ENCODE results near the gene GP9.

GP9 gene

DNA sequence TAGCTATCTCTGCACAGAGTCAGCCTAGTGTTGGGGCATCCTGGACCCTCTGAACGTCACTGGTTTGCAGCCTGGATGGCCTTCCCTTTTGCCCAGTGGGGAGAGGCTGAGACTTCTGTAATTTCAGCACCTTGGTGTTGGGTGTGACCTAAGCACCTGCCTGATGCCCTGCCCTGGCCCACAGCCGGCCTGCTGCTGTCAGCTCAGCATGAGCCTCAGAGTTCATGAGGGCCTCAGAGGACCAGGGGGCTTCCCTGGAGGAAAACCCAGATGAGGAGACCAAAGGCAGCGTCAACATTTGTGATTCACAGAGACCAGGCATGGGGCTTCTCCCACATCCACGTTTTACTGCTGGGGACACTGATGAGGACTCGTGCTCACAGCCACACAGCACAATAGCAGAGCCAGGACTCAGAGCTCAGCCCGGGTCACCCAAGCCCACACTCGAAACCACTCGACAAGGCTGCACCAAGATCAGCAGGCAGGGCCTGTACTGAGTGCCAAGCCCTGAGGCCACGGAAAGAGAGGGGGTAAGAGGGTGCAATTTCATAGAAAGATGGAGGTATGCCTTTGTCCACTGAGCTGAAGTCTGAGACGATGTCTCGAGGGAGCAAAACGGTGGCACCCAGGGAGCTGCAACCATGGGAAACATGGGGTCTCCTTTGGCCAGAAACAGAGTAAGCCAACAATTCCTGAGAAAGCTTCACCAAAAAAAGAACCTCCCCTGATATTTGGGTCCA is 9.9 kb upstream of the GP9 start:
- no peak overlapping the region for H3K27ac ChIP-seq
- peaks cover 4% of the 10 kb centered on the region; the same call in 1 of the 2 replicates for H3K9me3 ChIP-seq (ENCODE audit: low read depth, low read length)
- TF ChIP-seq EZH2 (IDR thresholded peaks at IDR 0.05) (no peak), POLR2AphosphoS5 (IDR thresholded peaks at IDR 0.05; ENCODE audit: borderline replicate concordance, low read depth, low read length) (no peak), FOXP2 (optimal IDR thresholded peaks at IDR 0.05; ENCODE audit: control extremely low read depth, extremely low read length, insufficient read depth) (no peak)
- H3K36me3 ChIP-seq (ENCODE audit: insufficient read depth, low read length): no peaks in the 10 kb centered on the region
- no peak overlapping the region for H3K4me3 ChIP-seq
- DNase-seq (ENCODE audit: low read depth, low spot score): no peak
- H3K9ac ChIP-seq (ENCODE audit: insufficient read length): no peak overlapping the region

DNA sequence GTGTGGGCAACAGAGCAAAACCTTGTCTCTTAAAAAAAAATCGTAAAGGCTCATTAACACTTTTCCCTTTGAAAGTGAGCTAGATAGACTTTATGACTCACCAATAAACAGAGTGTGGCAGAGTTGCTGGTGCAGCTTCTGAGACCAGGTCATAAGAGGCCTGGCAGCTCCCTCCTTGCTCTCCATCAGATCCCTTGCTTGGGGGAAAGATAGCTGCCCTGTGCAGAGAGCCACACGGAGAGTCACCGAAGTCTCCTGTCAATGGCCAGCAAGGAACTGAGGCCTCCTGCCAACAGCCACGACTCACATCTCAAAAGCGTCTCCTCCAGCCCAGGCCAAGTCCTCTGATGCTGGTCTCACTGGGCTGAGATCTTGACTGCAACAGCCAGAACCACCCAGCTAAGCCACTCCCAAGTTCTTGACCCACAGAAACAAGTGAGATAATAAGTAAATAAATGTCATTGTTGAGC is 8.7 kb upstream of the GP9 start:
- no peak for TF ChIP-seq FOXP2 (optimal IDR thresholded peaks at IDR 0.05; ENCODE audit: control extremely low read depth, extremely low read length, insufficient read depth)
- no peak for TF ChIP-seq POLR2AphosphoS5 (IDR thresholded peaks at IDR 0.05; ENCODE audit: borderline replicate concordance, low read depth, low read length)
- TF ChIP-seq EZH2 (IDR thresholded peaks at IDR 0.05): no peak
- DNase-seq (ENCODE audit: low read depth, low spot score): no peak
- Histone ChIP-seq H3K9ac (ENCODE audit: insufficient read length) (no peak overlapping the region), H3K36me3 (ENCODE audit: insufficient read depth, low read length) (no peaks in the 10 kb centered on the region), H3K4me3 (no peak overlapping the region), H3K27ac (no peak overlapping the region), H3K9me3 (ENCODE audit: low read depth, low read length) (peaks cover 4% of the 10 kb centered on the region; the same call in 1 of the 2 replicates)

DNA sequence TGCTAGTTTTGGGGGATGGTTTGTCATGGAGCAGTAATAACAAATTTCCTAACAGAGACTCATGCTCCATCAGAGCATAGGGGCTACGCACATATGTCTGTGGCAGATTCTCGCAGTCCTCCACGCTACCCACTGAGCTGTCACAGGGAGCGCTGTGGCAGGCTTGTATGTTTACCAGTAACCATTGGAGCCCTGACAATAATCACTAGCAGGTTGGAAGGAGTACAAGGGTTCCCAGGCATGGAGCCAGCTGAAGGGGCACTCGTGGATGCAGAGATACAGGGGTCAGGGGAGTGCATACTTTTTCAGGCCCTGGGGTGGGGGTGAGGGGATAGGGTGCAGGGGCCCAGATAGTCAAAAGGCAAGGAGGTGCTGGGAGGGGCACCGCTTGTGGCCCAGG is 7.9 kb upstream of the GP9 start:
- no peak for DNase-seq (ENCODE audit: low read depth, low spot score)
- Histone ChIP-seq H3K4me3 (no peak overlapping the region), H3K9me3 (ENCODE audit: low read depth, low read length) (peaks cover 4% of the 10 kb centered on the region; the same call in 1 of the 2 replicates), H3K36me3 (ENCODE audit: insufficient read depth, low read length) (no peaks in the 10 kb centered on the region), H3K27ac (no peak overlapping the region), H3K9ac (ENCODE audit: insufficient read length) (no peak overlapping the region)
- TF ChIP-seq POLR2AphosphoS5 (IDR thresholded peaks at IDR 0.05; ENCODE audit: borderline replicate concordance, low read depth, low read length): no peak
- no peak for TF ChIP-seq FOXP2 (optimal IDR thresholded peaks at IDR 0.05; ENCODE audit: control extremely low read depth, extremely low read length, insufficient read depth)
- TF ChIP-seq EZH2 (IDR thresholded peaks at IDR 0.05): no peak

DNA sequence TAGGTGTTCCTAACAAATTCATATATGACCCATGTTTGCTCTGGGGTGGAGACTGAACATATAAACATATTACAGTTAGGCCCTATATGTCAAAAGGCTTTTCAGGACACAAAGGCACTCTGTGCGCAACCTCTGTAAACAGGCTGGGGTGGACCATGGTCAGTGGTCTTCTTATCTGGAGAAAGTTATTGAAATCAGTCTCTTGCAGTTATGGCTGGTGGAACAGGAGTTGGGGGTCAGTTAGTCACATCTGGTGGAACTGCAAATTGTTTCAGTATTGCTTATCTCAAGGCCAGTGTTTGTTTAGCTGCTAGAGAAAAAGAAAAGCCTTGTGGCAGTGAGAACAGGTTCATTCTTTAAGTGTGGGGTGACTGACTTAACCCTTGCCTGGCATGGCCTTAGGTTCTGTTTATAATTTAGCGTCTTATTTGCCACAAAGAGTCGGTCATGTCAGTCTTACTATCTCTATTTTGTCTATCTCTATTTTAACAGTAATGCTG is 5.9 kb upstream of the GP9 start:
- TF ChIP-seq FOXP2 (optimal IDR thresholded peaks at IDR 0.05; ENCODE audit: control extremely low read depth, extremely low read length, insufficient read depth) (no peak), EZH2 (IDR thresholded peaks at IDR 0.05) (no peak), POLR2AphosphoS5 (IDR thresholded peaks at IDR 0.05; ENCODE audit: borderline replicate concordance, low read depth, low read length) (no peak)
- H3K9me3 ChIP-seq (ENCODE audit: low read depth, low read length): no peaks in the 10 kb centered on the region
- H3K27ac ChIP-seq: no peak overlapping the region
- H3K9ac ChIP-seq (ENCODE audit: insufficient read length): no peak overlapping the region
- DNase-seq (ENCODE audit: low read depth, low spot score): no peak
- H3K4me3 ChIP-seq: no peak overlapping the region
- H3K36me3 ChIP-seq (ENCODE audit: insufficient read depth, low read length): no peaks in the 10 kb centered on the region

DNA sequence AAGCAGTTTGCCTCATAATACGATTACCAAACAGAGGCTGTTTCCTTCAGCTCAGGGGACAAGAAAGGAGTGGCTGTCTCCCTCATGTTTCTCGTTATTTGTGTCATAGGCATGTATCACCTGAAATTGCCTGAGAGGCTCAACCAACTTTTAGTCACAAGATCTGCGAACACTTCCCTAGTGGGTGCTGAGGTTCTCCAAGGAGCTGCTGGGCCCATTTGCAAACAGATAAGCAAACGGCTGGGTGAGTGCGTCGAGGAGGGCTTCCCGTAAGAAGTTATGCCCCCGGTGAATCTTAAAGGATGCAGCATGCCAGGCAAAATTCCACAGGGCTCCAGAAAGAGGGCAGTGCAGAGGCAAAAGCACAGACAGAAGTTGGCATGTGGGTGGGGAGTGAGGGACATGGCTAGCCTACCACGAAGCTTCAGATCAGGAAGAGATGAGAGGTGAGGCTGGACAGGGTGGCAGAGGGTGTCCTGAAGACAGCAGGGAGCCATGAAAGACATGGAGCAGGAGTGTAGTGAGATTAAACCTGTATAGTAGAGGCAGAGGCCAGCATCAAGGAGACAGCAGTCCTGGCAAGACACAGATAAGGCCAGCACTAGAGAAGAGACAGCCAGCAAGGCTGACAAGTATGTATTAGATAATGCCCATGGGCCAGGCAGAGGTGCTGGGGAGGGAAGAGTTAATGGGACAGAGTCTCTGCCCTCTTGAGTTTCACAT is 4.0 kb upstream of the GP9 start:
- TF ChIP-seq EZH2 (IDR thresholded peaks at IDR 0.05) (no peak), FOXP2 (optimal IDR thresholded peaks at IDR 0.05; ENCODE audit: control extremely low read depth, extremely low read length, insufficient read depth) (no peak), POLR2AphosphoS5 (IDR thresholded peaks at IDR 0.05; ENCODE audit: borderline replicate concordance, low read depth, low read length) (no peak)
- no peak overlapping the region for H3K9ac ChIP-seq (ENCODE audit: insufficient read length)
- no peak overlapping the region for H3K27ac ChIP-seq

DNA sequence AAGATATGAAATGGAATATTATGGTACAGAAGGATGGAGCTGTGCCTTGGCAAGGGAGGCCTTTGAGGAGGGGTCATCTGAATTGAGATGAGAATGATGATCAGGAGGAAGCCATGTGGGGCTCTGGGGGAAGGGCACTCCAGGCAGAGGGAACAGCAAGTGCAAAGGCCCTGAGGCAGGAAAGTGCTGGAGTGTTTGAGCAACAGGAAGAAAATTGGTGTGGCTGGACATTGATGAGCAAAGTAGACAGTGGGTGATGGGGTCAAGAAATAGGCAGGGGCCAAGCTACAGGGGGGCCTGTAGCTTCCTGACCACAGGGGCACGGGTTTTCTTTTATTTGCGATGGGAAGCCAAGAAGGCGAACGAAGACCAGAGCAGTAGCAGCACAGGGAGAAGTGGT is 3.3 kb upstream of the GP9 start:
- H3K9ac ChIP-seq (ENCODE audit: insufficient read length): no peak overlapping the region
- TF ChIP-seq EZH2 (IDR thresholded peaks at IDR 0.05): no peak
- TF ChIP-seq FOXP2 (optimal IDR thresholded peaks at IDR 0.05; ENCODE audit: control extremely low read depth, extremely low read length, insufficient read depth): no peak
- no peak for TF ChIP-seq POLR2AphosphoS5 (IDR thresholded peaks at IDR 0.05; ENCODE audit: borderline replicate concordance, low read depth, low read length)
- no peaks in the 10 kb centered on the region for H3K36me3 ChIP-seq (ENCODE audit: insufficient read depth, low read length)
- no peak overlapping the region for H3K27ac ChIP-seq
- H3K9me3 ChIP-seq (ENCODE audit: low read depth, low read length): no peaks in the 10 kb centered on the region
- DNase-seq (ENCODE audit: low read depth, low spot score): no peak
- no peak overlapping the region for H3K4me3 ChIP-seq

More for the DNA sequence above, 4.0 kb upstream of the GP9 start:
- H3K9me3 ChIP-seq (ENCODE audit: low read depth, low read length): no peaks in the 10 kb centered on the region
- H3K4me3 ChIP-seq: no peak overlapping the region
- no peaks in the 10 kb centered on the region for H3K36me3 ChIP-seq (ENCODE audit: insufficient read depth, low read length)
- DNase-seq (ENCODE audit: low read depth, low spot score): no peak

DNA sequence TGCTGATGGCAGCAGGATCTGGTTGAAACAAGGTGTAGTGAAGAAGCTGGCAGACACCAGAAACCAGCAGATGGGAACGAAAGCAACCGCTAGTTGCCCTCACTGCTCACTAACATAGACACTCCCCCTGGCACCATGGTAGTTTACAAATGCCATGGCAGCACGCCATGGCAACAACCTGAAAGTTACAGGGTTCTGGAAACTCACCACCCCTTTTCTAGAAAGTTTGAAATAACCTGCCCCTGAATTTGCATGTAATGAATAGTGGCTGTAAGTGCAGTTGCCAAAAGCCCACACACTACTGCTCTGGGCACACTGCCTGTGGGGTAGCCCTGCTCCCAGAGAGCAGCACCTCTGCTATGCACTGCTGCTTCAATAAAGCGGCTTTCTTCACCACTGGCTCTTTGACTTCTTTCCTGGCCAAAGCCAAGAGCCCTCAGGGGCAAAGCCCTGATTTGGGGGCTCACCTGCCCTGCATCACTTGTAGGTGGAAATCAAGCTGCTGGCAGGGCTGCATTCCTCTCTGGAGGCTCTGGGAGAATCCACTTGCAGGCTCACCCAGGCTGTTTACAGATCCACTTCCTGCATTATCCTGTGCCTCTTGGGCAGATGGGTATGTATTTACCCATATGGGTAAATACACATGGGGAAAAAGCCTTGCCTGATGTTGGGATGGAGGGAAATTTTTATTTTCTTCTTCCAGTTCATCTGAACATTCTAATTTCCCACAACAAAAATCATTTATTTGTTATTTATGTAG is 2.0 kb upstream of the GP9 start:
- H3K4me3 ChIP-seq: no peak overlapping the region
- H3K9me3 ChIP-seq (ENCODE audit: low read depth, low read length): no peaks in the 10 kb centered on the region
- DNase-seq (ENCODE audit: low read depth, low spot score): no peak
- no peak overlapping the region for H3K27ac ChIP-seq
- H3K36me3 ChIP-seq (ENCODE audit: insufficient read depth, low read length): no peaks in the 10 kb centered on the region
- no peak overlapping the region for H3K9ac ChIP-seq (ENCODE audit: insufficient read length)
- TF ChIP-seq EZH2 (IDR thresholded peaks at IDR 0.05): no peak
- TF ChIP-seq FOXP2 (optimal IDR thresholded peaks at IDR 0.05; ENCODE audit: control extremely low read depth, extremely low read length, insufficient read depth): no peak
- no peak for TF ChIP-seq POLR2AphosphoS5 (IDR thresholded peaks at IDR 0.05; ENCODE audit: borderline replicate concordance, low read depth, low read length)
